HG03521 (cell line): ENCODE data around the gene MSI2.

ENCODE experiments used
- ATAC-seq: cut with Tn5 transposase; IDR thresholded peaks from one replicate; pipeline ENCODE4 v1.9.1; 2021; ENCODE audit warnings: mild to moderate bottlenecking, moderate library complexity; ENCODE audit not compliant: unreplicated experiment

Gene MSI2

GRCh38 chr17:57622683-57623433, 366.5 kb downstream of the MSI2 start:
- peak; percentile 73 for ATAC-seq

GRCh38 chr17:57623620-57624019, 367.3 kb downstream of the MSI2 start:
- ATAC-seq: no peak

GRCh38 chr17:57624386-57624785, 368.1 kb downstream of the MSI2 start:
- ATAC-seq: no peak

- ATAC-seq: no peak
These were observed 369.2 kb downstream of the MSI2 start for GRCh38 chr17:57625511-57625910.

GRCh38 chr17:57625957-57626356, 369.6 kb downstream of the MSI2 start:
- ATAC-seq: no peak

GRCh38 chr17:57626520-57627210, 370.3 kb downstream of the MSI2 start:
- no peak for ATAC-seq

GRCh38 chr17:57627591-57627990, 371.3 kb downstream of the MSI2 start:
- ATAC-seq: no peak

GRCh38 chr17:57628421-57628820, 372.1 kb downstream of the MSI2 start:
- ATAC-seq: no peak

GRCh38 chr17:57629470-57629869, 373.1 kb downstream of the MSI2 start:
- peak; percentile 75 for ATAC-seq

GRCh38 chr17:57629886-57630285, 373.6 kb downstream of the MSI2 start:
- no peak for ATAC-seq

- ATAC-seq: no peak
These were observed 374.4 kb downstream of the MSI2 start for GRCh38 chr17:57630736-57631135.

GRCh38 chr17:57631871-57632270, 375.5 kb downstream of the MSI2 start:
- ATAC-seq: no peak

GRCh38 chr17:57632294-57632693, 376.0 kb downstream of the MSI2 start:
- ATAC-seq: no peak

GRCh38 chr17:57633236-57633635, 376.9 kb downstream of the MSI2 start:
- no peak for ATAC-seq

- ATAC-seq: no peak
These were observed 378.6 kb downstream of the MSI2 start for GRCh38 chr17:57634713-57635465.

GRCh38 chr17:57636274-57636673, 380.0 kb downstream of the MSI2 start:
- no peak for ATAC-seq

GRCh38 chr17:57636985-57637665, 380.8 kb downstream of the MSI2 start:
- no peak for ATAC-seq

GRCh38 chr17:57637666-57638010, 381.3 kb downstream of the MSI2 start:
- no peak for ATAC-seq

GRCh38 chr17:57638284-57638683, 382.0 kb downstream of the MSI2 start:
- ATAC-seq: no peak

- ATAC-seq: no peak
These were observed 383.1 kb downstream of the MSI2 start for GRCh38 chr17:57639381-57639780.

GRCh38 chr17:57640079-57640478, 383.8 kb downstream of the MSI2 start:
- ATAC-seq: no peak
